ENCODE measurements around the gene MEST. TPM values are rescaled to one million over a fixed set of nuclear protein-coding genes. Genes with fewer than 3 reads are reported as not detected.
"Not testable (repeated sequence)": the region's sequence is repeated elsewhere in the genome, so short reads cannot be mapped to it uniquely, and the experiment has no call there.

MEST gene
- 963 TPM for total RNA-seq
- long read RNA-seq, transcript MEST-202 (12 exons, 2,443 nt) = minor isoform, 7 of 687 reads
- long read RNA-seq, transcript MEST-201 (12 exons, 2,505 nt) = major isoform, 494 of 687 reads
- long read RNA-seq, partial matches to known transcripts = 130 of 687 reads
- long read RNA-seq, other reads (novel, unspliced or antisense) = 52 of 687 reads

- DNase-seq (ENCODE audit: low spot score) = no peak
Measured at GRCh38 chr7:130491841-130492522, at the start of gene MEST. MEST (plus strand) TSS chr7:130492085; CDS start chr7:130492314, 229 bp downstream.

GRCh38 chr7:130442601-130443000 is 49.3 kb upstream of the MEST start:
- no peak for DNase-seq (ENCODE audit: low spot score)

- DNase-seq (ENCODE audit: low spot score) = no peak
Measured at GRCh38 chr7:130444234-130444633, 47.7 kb upstream of the MEST start.

- no peak for DNase-seq (ENCODE audit: low spot score)
Measured at GRCh38 chr7:130444751-130445407, 47.0 kb upstream of the MEST start.

GRCh38 chr7:130446259-130446658 is 45.6 kb upstream of the MEST start:
- no peak for DNase-seq (ENCODE audit: low spot score)

GRCh38 chr7:130451344-130451743 is 40.5 kb upstream of the MEST start:
- not testable (repeated sequence) for DNase-seq (ENCODE audit: low spot score)

GRCh38 chr7:130452951-130453350 is 38.9 kb upstream of the MEST start:
- no peak for DNase-seq (ENCODE audit: low spot score)

GRCh38 chr7:130454959-130455358 is 36.9 kb upstream of the MEST start:
- DNase-seq (ENCODE audit: low spot score) = no peak

- no peak for DNase-seq (ENCODE audit: low spot score)
Measured at GRCh38 chr7:130458257-130458656, 33.6 kb upstream of the MEST start.

GRCh38 chr7:130461272-130461671 is 30.6 kb upstream of the MEST start:
- no peak for DNase-seq (ENCODE audit: low spot score)

- no peak for DNase-seq (ENCODE audit: low spot score)
Measured at GRCh38 chr7:130463553-130464434, 28.1 kb upstream of the MEST start.

- no peak for DNase-seq (ENCODE audit: low spot score)
Measured at GRCh38 chr7:130468612-130469011, 23.3 kb upstream of the MEST start.

GRCh38 chr7:130471974-130472373 is 19.9 kb upstream of the MEST start:
- no peak for DNase-seq (ENCODE audit: low spot score)

GRCh38 chr7:130473289-130473688 is 18.6 kb upstream of the MEST start:
- DNase-seq (ENCODE audit: low spot score) = no peak

- DNase-seq (ENCODE audit: low spot score) = no peak
Measured at GRCh38 chr7:130473876-130474275, 18.0 kb upstream of the MEST start.

- DNase-seq (ENCODE audit: low spot score) = no peak
Measured at GRCh38 chr7:130475776-130476175, 16.1 kb upstream of the MEST start.

- no peak for DNase-seq (ENCODE audit: low spot score)
Measured at GRCh38 chr7:130476297-130477150, 15.4 kb upstream of the MEST start.

- DNase-seq (ENCODE audit: low spot score) = no peak
Measured at GRCh38 chr7:130478991-130479390, 12.9 kb upstream of the MEST start.

GRCh38 chr7:130479716-130480400 is 12.0 kb upstream of the MEST start:
- no peak for DNase-seq (ENCODE audit: low spot score)

- DNase-seq (ENCODE audit: low spot score) = no peak
Measured at GRCh38 chr7:130481898-130482297, 10.0 kb upstream of the MEST start.

All from mesenteric fat pad (tissue), 1 donor.